Measurements from ENCODE around the gene PTGIR.

Gene PTGIR

GRCh38 chr19:46586294-46586693, 38.6 kb downstream of the PTGIR start:
- Histone ChIP-seq H3K4ac (ENCODE audit: low read depth, low read length) (no peak overlapping the region), H3K4me1 (ENCODE audit: control insufficient read depth, low read depth, low read length) (peaks cover 6% of the 10 kb centered on the region), H2BK5ac (ENCODE audit: low read length) (no peak overlapping the region), H3K27me3 (ENCODE audit: insufficient read depth, low read length, poor library complexity) (no peaks in the 10 kb centered on the region), H3K79me2 (ENCODE audit: control insufficient read depth, insufficient read depth, low read length) (no peaks in the 10 kb centered on the region), H4K8ac (ENCODE audit: low read depth, low read length) (no peak overlapping the region), H3K56ac (ENCODE audit: low read length) (no peak overlapping the region), H2AK5ac (ENCODE audit: low read length) (no peak overlapping the region), H3K4me3 (ENCODE audit: low read length) (no peak overlapping the region), H4K5ac (ENCODE audit: low read length) (no peak overlapping the region), H2BK15ac (replicated peaks; ENCODE audit: low read depth) (no peak overlapping the region), H3K18ac (ENCODE audit: low read length) (no peak overlapping the region), H2BK120ac (ENCODE audit: low read depth, low read length) (no peak overlapping the region), H3K9ac (ENCODE audit: low read length) (no peak overlapping the region), H3K79me1 (ENCODE audit: low read length) (no peaks in the 10 kb centered on the region), H3K36me3 (ENCODE audit: control insufficient read depth, insufficient read depth, low read length) (no peaks in the 10 kb centered on the region), H3K27ac (ENCODE audit: low read depth, low read length) (no peak overlapping the region), H3K4me2 (ENCODE audit: low read length) (no peak overlapping the region), H3K23ac (ENCODE audit: low read length) (no peak overlapping the region)
- no peak for DNase-seq
- WGBS (ENCODE audit: extremely low coverage, insufficient coverage, low lambda C conversion rate) = no CpG with 5 or more reads among the region's 4 CpGs

DNA sequence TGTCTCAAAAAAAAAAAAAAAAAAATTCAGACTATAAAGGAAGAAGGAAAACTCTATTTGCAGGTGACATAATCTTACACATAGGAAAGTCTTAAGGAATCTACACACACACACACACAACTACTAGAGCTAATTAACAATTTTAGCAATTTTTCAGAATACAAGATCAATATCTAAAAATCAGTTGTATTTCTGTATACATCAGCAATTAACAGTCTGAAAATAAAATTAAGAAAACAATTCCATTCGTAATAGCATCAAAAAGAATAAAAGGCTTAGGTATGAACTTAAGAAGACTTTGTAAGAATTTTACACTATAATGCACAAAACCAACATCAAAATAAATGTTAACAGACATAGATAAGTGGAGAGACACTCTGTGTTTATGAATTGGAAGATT, 39.4 kb downstream of the PTGIR start:
- H3K56ac ChIP-seq (ENCODE audit: low read length) = no peak overlapping the region
- H2BK120ac ChIP-seq (ENCODE audit: low read depth, low read length) = no peak overlapping the region
- no peak overlapping the region for H3K9ac ChIP-seq (ENCODE audit: low read length)
- H4K8ac ChIP-seq (ENCODE audit: low read depth, low read length) = no peak overlapping the region
- H2BK5ac ChIP-seq (ENCODE audit: low read length) = no peak overlapping the region
- peaks cover 6% of the 10 kb centered on the region for H3K4me1 ChIP-seq (ENCODE audit: control insufficient read depth, low read depth, low read length)
- H3K18ac ChIP-seq (ENCODE audit: low read length) = no peak overlapping the region
- no peak overlapping the region for H3K4me2 ChIP-seq (ENCODE audit: low read length)
- H3K36me3 ChIP-seq (ENCODE audit: control insufficient read depth, insufficient read depth, low read length) = no peaks in the 10 kb centered on the region
- DNase-seq = no peak
- no peaks in the 10 kb centered on the region for H3K79me1 ChIP-seq (ENCODE audit: low read length)
- H3K4ac ChIP-seq (ENCODE audit: low read depth, low read length) = no peak overlapping the region
- H2AK5ac ChIP-seq (ENCODE audit: low read length) = no peak overlapping the region
- H3K79me2 ChIP-seq (ENCODE audit: control insufficient read depth, insufficient read depth, low read length) = no peaks in the 10 kb centered on the region
- no peak overlapping the region for H4K5ac ChIP-seq (ENCODE audit: low read length)
- H3K27ac ChIP-seq (ENCODE audit: low read depth, low read length) = no peak overlapping the region
- no peaks in the 10 kb centered on the region for H3K27me3 ChIP-seq (ENCODE audit: insufficient read depth, low read length, poor library complexity)
- no peak overlapping the region for H3K23ac ChIP-seq (ENCODE audit: low read length)
- H2BK15ac ChIP-seq (replicated peaks; ENCODE audit: low read depth) = no peak overlapping the region
- H3K4me3 ChIP-seq (ENCODE audit: low read length) = no peak overlapping the region
- WGBS (ENCODE audit: extremely low coverage, insufficient coverage, low lambda C conversion rate) = no CpG with 5 or more reads among the region's 1 CpG

- H3K9ac ChIP-seq (ENCODE audit: low read length) = no peak overlapping the region
- no peak overlapping the region for H3K23ac ChIP-seq (ENCODE audit: low read length)
- WGBS (ENCODE audit: extremely low coverage, insufficient coverage, low lambda C conversion rate) = no CpG with 5 or more reads among the region's 2 CpGs
- no peak overlapping the region for H2BK15ac ChIP-seq (replicated peaks; ENCODE audit: low read depth)
- H3K4me3 ChIP-seq (ENCODE audit: low read length) = no peak overlapping the region
- no peak overlapping the region for H4K8ac ChIP-seq (ENCODE audit: low read depth, low read length)
- H3K56ac ChIP-seq (ENCODE audit: low read length) = no peak overlapping the region
- no peak overlapping the region for H2BK5ac ChIP-seq (ENCODE audit: low read length)
- no peaks in the 10 kb centered on the region for H3K27me3 ChIP-seq (ENCODE audit: insufficient read depth, low read length, poor library complexity)
- no peak overlapping the region for H2AK5ac ChIP-seq (ENCODE audit: low read length)
- no peaks in the 10 kb centered on the region for H3K79me2 ChIP-seq (ENCODE audit: control insufficient read depth, insufficient read depth, low read length)
- peaks cover 3% of the 10 kb centered on the region for H3K4me1 ChIP-seq (ENCODE audit: control insufficient read depth, low read depth, low read length)
- H3K27ac ChIP-seq (ENCODE audit: low read depth, low read length) = no peak overlapping the region
- no peak for DNase-seq
- no peak overlapping the region for H4K5ac ChIP-seq (ENCODE audit: low read length)
- no peaks in the 10 kb centered on the region for H3K79me1 ChIP-seq (ENCODE audit: low read length)
- no peaks in the 10 kb centered on the region for H3K36me3 ChIP-seq (ENCODE audit: control insufficient read depth, insufficient read depth, low read length)
- no peak overlapping the region for H3K4me2 ChIP-seq (ENCODE audit: low read length)
- no peak overlapping the region for H2BK120ac ChIP-seq (ENCODE audit: low read depth, low read length)
- no peak overlapping the region for H3K18ac ChIP-seq (ENCODE audit: low read length)
- H3K4ac ChIP-seq (ENCODE audit: low read depth, low read length) = no peak overlapping the region
Observed at GRCh38 chr19:46580247-46580646, 44.6 kb downstream of the PTGIR start.

- no peak overlapping the region for H3K18ac ChIP-seq (ENCODE audit: low read length)
- no peak overlapping the region for H4K5ac ChIP-seq (ENCODE audit: low read length)
- H2AK5ac ChIP-seq (ENCODE audit: low read length) = no peak overlapping the region
- H3K9ac ChIP-seq (ENCODE audit: low read length) = no peak overlapping the region
- DNase-seq = peak; percentile 59
- no peaks in the 10 kb centered on the region for H3K79me2 ChIP-seq (ENCODE audit: control insufficient read depth, insufficient read depth, low read length)
- H3K4ac ChIP-seq (ENCODE audit: low read depth, low read length) = no peak overlapping the region
- H2BK15ac ChIP-seq (replicated peaks; ENCODE audit: low read depth) = no peak overlapping the region
- peaks cover 3% of the 10 kb centered on the region for H3K4me1 ChIP-seq (ENCODE audit: control insufficient read depth, low read depth, low read length)
- no peak overlapping the region for H2BK5ac ChIP-seq (ENCODE audit: low read length)
- no peaks in the 10 kb centered on the region for H3K79me1 ChIP-seq (ENCODE audit: low read length)
- H3K27ac ChIP-seq (ENCODE audit: low read depth, low read length) = no peak overlapping the region
- no peak overlapping the region for H3K4me3 ChIP-seq (ENCODE audit: low read length)
- no peaks in the 10 kb centered on the region for H3K36me3 ChIP-seq (ENCODE audit: control insufficient read depth, insufficient read depth, low read length)
- WGBS (ENCODE audit: extremely low coverage, insufficient coverage, low lambda C conversion rate) = no CpG with 5 or more reads among the region's 8 CpGs
- H3K27me3 ChIP-seq (ENCODE audit: insufficient read depth, low read length, poor library complexity) = no peaks in the 10 kb centered on the region
- no peak overlapping the region for H3K23ac ChIP-seq (ENCODE audit: low read length)
- H4K8ac ChIP-seq (ENCODE audit: low read depth, low read length) = no peak overlapping the region
- no peak overlapping the region for H3K56ac ChIP-seq (ENCODE audit: low read length)
- no peak overlapping the region for H3K4me2 ChIP-seq (ENCODE audit: low read length)
- H2BK120ac ChIP-seq (ENCODE audit: low read depth, low read length) = no peak overlapping the region
Observed at GRCh38 chr19:46579361-46579879, 45.5 kb downstream of the PTGIR start.

GRCh38 chr19:46578450-46578849, 46.4 kb downstream of the PTGIR start:
- H2BK15ac ChIP-seq (replicated peaks; ENCODE audit: low read depth) = no peak overlapping the region
- no peak overlapping the region for H3K4me3 ChIP-seq (ENCODE audit: low read length)
- no peaks in the 10 kb centered on the region for H3K27me3 ChIP-seq (ENCODE audit: insufficient read depth, low read length, poor library complexity)
- no peak overlapping the region for H3K23ac ChIP-seq (ENCODE audit: low read length)
- H3K4me2 ChIP-seq (ENCODE audit: low read length) = no peak overlapping the region
- WGBS (ENCODE audit: extremely low coverage, insufficient coverage, low lambda C conversion rate) = no CpG with 5 or more reads among the region's 4 CpGs
- H4K5ac ChIP-seq (ENCODE audit: low read length) = no peak overlapping the region
- no peak overlapping the region for H3K27ac ChIP-seq (ENCODE audit: low read depth, low read length)
- no peak for DNase-seq
- H3K4me1 ChIP-seq (ENCODE audit: control insufficient read depth, low read depth, low read length) = peaks cover 7% of the 10 kb centered on the region
- no peak overlapping the region for H3K56ac ChIP-seq (ENCODE audit: low read length)
- H3K79me2 ChIP-seq (ENCODE audit: control insufficient read depth, insufficient read depth, low read length) = no peaks in the 10 kb centered on the region
- no peak overlapping the region for H3K18ac ChIP-seq (ENCODE audit: low read length)
- H2AK5ac ChIP-seq (ENCODE audit: low read length) = no peak overlapping the region
- no peaks in the 10 kb centered on the region for H3K79me1 ChIP-seq (ENCODE audit: low read length)
- H3K36me3 ChIP-seq (ENCODE audit: control insufficient read depth, insufficient read depth, low read length) = no peaks in the 10 kb centered on the region
- H4K8ac ChIP-seq (ENCODE audit: low read depth, low read length) = no peak overlapping the region
- H2BK5ac ChIP-seq (ENCODE audit: low read length) = no peak overlapping the region
- no peak overlapping the region for H3K4ac ChIP-seq (ENCODE audit: low read depth, low read length)
- H2BK120ac ChIP-seq (ENCODE audit: low read depth, low read length) = no peak overlapping the region
- H3K9ac ChIP-seq (ENCODE audit: low read length) = no peak overlapping the region

GRCh38 chr19:46574533-46574932, 50.4 kb downstream of the PTGIR start:
- H2BK15ac ChIP-seq (replicated peaks; ENCODE audit: low read depth) = no peak overlapping the region
- no peak overlapping the region for H2AK5ac ChIP-seq (ENCODE audit: low read length)
- H4K8ac ChIP-seq (ENCODE audit: low read depth, low read length) = no peak overlapping the region
- no peak overlapping the region for H3K4me2 ChIP-seq (ENCODE audit: low read length)
- H2BK120ac ChIP-seq (ENCODE audit: low read depth, low read length) = no peak overlapping the region
- WGBS (ENCODE audit: extremely low coverage, insufficient coverage, low lambda C conversion rate) = no CpG with 5 or more reads among the region's 11 CpGs
- peak overlapping the region; percentile 49 for H2BK5ac ChIP-seq (ENCODE audit: low read length)
- no peak overlapping the region for H3K23ac ChIP-seq (ENCODE audit: low read length)
- peaks cover 7% of the 10 kb centered on the region for H3K4me1 ChIP-seq (ENCODE audit: control insufficient read depth, low read depth, low read length)
- H3K56ac ChIP-seq (ENCODE audit: low read length) = peak overlapping the region; percentile 53
- no peaks in the 10 kb centered on the region for H3K79me1 ChIP-seq (ENCODE audit: low read length)
- no peak overlapping the region for H3K4me3 ChIP-seq (ENCODE audit: low read length)
- H4K5ac ChIP-seq (ENCODE audit: low read length) = no peak overlapping the region
- H3K18ac ChIP-seq (ENCODE audit: low read length) = no peak overlapping the region
- H3K27ac ChIP-seq (ENCODE audit: low read depth, low read length) = no peak overlapping the region
- DNase-seq = peak; percentile 82
- H3K79me2 ChIP-seq (ENCODE audit: control insufficient read depth, insufficient read depth, low read length) = no peaks in the 10 kb centered on the region
- H3K9ac ChIP-seq (ENCODE audit: low read length) = no peak overlapping the region
- no peak overlapping the region for H3K4ac ChIP-seq (ENCODE audit: low read depth, low read length)
- H3K27me3 ChIP-seq (ENCODE audit: insufficient read depth, low read length, poor library complexity) = no peaks in the 10 kb centered on the region
- no peaks in the 10 kb centered on the region for H3K36me3 ChIP-seq (ENCODE audit: control insufficient read depth, insufficient read depth, low read length)
